Activated T-cell treated with anti-CD3 and anti-CD28 coated beads for 1 hour (primary cell): ENCODE measurements around the gene HCRTR1.
A peak's percentile ranks its signal among the peaks of the same experiment; 100 is the strongest.

Experiments used
- DNase-seq: peaks from one replicate; pipeline ENCODE4 v3.0.0-alpha.2; 2020; ENCODE audit warnings: low read depth

HCRTR1 gene

GRCh38 chr1:31650161-31651088 is 32.9 kb downstream of the HCRTR1 start:
- DNase-seq, result no peak

DNA sequence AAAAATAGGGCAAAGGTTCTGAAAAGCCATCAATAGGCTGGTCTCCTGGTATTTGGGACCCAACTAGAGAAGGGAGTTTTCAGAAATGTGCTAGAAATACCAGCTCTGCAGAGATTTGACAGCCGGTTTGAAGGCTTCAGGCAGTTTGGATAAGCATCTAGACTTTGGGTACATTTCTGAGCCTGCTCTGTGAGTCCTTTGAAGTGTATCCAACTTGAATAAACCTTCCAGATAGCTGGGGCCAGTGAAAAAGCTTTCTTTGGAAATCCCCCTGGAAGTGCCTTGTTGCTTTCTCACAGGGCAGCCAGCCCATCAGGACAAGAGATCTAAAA is 33.6 kb downstream of the HCRTR1 start:
- DNase-seq, result no peak

DNA sequence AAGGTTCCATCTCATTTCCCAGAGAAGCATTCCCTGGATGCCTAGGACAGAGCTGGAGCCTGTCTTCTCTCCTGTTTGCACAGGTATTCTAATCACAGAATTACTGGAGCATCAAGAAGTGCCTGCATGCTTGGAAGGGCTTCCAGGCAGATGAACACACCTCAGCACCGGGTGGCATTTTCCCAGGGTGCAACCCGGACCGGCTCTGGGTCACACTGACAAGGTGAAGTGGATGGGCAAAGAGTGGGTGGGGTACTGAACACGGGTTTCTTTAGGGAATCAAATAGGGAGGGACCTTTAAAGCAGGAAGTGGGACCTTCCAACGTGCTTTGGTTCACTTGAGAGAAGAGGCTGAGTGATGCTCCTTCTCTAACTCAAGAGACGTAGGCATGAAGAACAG is 34.3 kb downstream of the HCRTR1 start:
- DNase-seq, result no peak

GRCh38 chr1:31652891-31653499 is 35.5 kb downstream of the HCRTR1 start:
- no peak for DNase-seq

- DNase-seq, result no peak
Measured at GRCh38 chr1:31653717-31654473, 36.4 kb downstream of the HCRTR1 start.

DNA sequence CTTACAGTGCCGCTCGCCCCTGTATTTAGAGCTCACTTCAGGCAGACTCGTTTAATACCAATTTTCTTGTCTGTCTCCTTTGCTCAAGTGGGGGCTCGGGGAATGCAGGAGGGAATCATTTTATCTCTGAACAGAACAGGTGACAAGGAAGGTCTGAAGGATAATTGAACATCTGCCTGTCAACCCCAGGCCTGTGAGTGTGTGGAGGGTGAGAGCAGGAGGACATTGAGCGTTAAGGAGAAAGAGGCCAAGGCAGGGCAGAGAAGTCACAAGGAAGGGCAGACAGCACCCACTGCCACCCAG is 36.9 kb downstream of the HCRTR1 start:
- no peak for DNase-seq

DNA sequence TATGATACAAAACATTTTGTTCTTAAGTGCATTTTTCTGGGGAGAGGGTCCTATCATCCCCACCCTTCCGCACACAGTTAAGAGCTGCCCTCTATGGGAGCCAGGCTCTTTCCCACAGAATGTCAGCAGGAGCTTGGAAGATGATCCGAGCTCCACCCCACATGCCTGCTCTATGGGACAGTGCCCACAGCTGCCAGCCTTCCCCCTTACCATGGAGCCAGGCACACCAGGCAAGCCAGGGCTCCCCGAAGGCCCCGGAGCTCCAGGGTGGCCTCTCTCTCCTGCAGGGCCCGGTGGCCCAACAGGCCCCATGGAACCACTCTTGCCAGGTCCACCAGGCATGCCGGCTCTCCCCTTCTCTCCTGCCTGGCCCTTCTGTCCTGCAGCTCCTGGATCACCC is 37.6 kb downstream of the HCRTR1 start:
- DNase-seq, result no peak

GRCh38 chr1:31655756-31656155 is 38.3 kb downstream of the HCRTR1 start:
- DNase-seq, result no peak

DNA sequence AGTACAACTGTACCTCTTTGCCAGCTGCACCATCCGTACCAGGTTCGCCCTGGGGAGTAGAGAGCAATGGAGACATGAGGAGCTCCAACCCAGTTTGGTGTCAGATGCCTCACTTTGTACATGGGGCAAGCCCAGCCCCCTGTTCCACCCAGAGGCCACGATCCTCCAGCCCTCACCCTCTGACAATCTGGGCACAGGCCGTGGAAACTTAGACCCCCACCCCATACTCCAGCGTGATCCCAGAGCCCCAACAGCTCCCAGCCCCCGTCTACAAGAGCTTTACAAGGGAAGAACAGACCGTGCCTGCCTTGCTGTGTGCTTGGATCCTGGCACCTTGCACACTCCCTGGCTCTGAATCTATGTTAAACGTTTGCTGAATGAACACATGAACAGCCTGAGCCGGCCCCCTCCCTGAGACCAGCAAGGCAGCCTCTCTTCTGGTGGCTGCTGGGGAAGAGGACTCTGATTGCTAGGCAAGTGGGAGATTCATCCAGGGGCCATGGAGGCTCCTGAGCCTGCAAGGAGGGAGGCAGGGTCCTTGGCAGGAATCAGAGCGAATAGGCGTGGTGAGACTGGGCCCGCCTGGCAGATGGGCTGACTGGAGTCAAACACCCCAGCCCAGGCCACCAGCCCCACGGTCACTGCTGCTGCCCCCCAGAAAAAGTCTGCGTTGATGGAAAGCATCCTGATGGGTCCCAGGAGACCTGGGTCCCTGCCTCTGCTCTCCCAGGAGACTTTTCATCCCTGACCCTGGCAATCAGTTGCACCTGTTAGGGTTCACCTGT is 39.7 kb downstream of the HCRTR1 start:
- no peak for DNase-seq

DNA sequence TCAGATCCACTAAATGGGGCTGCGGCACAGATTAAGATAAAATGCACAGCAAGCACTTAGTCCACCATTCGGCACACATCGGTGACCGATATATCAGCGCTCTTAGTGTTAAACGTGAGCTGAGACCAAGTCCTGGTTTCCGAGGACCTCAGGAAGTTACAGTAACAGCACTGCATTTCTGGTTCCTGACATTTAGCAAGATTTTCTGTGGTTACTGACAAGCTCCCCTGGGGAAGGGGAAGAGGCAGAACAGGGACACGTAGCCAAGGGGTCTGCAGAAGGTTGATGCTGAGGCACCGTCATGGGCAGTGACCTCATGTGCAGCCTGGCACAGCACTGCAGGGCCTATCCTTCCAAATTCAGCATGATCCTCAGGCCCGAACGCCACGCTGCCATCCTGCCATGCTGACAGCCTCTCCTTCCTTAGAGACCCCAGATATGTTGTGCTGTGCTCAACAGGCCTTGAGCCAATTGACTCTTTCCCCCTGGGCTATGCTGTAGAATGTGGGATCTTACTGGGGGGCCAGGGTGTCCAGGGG is 40.6 kb downstream of the HCRTR1 start:
- DNase-seq, result no peak

DNA sequence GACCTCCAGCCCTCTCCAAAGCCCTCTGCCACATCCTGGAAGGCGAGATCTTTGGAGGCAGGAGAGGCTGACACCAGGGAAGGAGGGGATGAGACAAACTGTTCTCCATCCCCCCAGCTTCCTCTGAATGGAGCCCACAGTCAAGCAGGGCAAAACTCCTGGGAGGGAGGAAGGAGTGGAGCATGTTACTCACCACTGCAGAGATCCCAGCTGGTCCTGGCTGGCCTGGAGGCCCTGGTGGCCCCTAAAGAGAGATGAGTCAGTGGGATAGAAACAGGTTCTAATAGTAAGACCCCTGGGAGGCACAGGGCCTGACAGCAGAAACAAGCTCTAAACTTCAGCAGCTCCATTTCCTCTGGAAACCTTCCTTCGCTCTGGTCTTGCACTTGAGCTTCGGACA is 41.2 kb downstream of the HCRTR1 start:
- no peak for DNase-seq

DNA sequence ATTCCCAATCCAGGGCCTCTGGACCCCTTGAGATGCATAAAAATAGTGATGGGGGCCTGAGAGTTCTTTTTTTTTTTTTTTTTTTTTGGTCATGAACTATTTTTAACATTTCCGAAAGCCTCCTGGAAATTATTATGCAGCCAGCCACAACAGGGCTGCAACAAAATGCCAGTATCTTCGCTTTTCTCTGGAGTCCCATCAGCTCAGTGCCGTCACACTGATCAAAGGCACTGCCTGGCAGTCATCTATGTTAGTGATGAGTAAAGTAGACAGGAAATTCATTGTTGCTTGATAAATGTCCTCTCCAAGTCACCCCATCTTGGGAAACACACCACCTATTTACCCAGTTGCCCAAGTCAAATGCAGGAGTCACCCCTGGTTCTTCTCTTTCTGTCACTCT is 42.4 kb downstream of the HCRTR1 start:
- DNase-seq, result no peak

DNA sequence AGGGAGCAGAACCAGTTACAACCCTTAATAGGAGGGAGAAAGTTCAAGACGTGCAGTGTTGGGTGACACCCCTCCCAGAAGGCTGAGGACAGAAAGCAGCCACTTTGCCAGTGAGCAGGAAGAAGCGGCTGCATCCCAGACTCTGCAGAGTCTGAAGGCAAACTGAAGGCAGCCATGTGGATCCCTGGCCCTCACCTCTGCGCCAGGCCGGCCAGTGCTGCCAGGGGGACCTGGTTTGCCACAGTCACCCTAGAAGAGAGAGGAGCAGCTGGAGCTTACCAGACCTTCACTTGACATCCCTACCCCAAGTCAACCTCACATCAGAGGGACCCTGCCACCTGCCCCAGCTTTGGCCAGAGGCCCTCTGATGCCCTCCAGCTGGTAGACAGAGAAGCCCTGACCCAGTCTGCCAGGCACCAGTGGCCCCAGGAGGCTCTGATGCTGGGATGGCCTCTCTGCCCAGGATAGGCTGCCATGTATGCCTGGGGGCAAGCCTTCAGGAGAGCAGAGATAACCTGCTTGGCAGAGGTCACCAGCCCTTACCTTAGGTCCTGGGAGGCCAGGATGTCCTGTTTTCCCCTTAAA is 43.5 kb downstream of the HCRTR1 start:
- no peak for DNase-seq

GRCh38 chr1:31661856-31662255 is 44.4 kb downstream of the HCRTR1 start:
- DNase-seq, result no peak

DNA sequence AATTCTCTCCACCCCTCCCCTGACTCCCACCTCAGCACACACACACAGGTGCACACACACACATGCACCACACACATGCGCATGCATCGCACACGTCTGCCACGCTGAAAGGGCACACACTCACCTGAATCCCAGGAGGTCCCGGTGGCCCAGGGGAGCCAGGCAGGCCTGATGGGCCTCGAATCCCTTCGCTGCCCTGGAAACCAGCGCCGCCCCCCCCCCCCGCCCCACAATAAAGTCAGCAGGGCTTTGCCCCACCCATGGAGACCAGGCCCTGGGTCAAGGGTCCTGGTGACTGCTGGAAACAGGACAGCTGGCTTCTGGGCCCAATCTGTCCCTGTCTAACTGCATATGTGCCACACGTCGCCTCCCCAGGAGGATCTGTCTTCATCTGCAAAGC is 45.0 kb downstream of the HCRTR1 start:
- DNase-seq, result no peak

GRCh38 chr1:31663622-31664452 is 46.3 kb downstream of the HCRTR1 start:
- DNase-seq, result peak; percentile 52

GRCh38 chr1:31664528-31664927 is 47.0 kb downstream of the HCRTR1 start:
- DNase-seq, result no peak

GRCh38 chr1:31665234-31665878 is 47.9 kb downstream of the HCRTR1 start:
- DNase-seq, result no peak

DNA sequence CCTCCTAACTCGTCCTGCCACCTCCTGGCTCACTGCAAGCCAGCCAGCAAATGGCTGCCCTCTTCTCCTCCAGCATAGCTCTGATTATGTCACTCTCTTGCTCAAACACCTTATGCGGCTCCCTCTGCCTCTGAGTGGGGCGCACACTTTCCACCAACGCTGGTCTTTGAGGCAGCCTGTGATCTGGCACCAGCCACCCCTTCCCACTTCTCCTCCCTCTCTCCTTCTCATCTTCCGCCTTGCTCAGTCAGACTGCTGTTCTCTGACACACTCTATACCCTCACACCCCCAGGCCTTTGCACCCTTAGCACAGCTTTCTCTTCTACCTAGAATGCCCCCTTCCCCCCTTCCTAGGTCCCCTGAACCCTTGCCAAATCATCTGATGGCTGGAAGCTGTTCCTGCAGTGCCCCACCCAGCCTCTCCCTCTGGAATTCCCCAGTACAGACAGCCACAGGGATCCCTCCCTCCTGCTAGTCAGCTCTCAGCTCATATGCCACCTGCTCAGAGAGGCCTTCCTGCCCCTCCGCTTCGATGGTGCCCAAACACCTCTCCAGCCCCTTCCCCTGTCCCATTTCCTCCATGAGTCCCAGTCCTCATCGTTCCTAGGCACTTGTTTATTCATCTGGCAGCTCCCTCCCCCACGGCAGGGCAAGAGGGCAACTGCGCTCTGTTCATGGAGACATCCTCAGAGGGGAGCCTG is 48.9 kb downstream of the HCRTR1 start:
- no peak for DNase-seq
